GM12878 (cell line): ENCODE results near the gene BAG3. TPM values are rescaled to one million over a fixed set of nuclear protein-coding genes. Genes with fewer than 3 reads are reported as not detected.

Experiments used
- ATF2 ChIP-seq: IDR thresholded peaks from 2 replicates; pipeline ENCODE4 v1.6.1; 2012; ENCODE audit warnings: low read length, inconsistent platforms
- ATF7 ChIP-seq: fragments of 450-650 bp; IDR thresholded peaks from 2 replicates; pipeline ENCODE4 v1.6.1; 2016; ENCODE audit warnings: low read depth, mild to moderate bottlenecking
- EGR1 ChIP-seq, 2 experiments: IDR thresholded peaks; 1 replicate in 1 of 2; 2 replicates in 1 of 2; pipeline ENCODE4 v1.6.1; 2011 to 2012; ENCODE audit warnings: low read depth in 2 of 2, low read length in 2 of 2, borderline replicate concordance in 1 of 2, mild to moderate bottlenecking in 1 of 2, moderate library complexity in 1 of 2
- GABPA ChIP-seq: IDR thresholded peaks from 2 replicates; pipeline ENCODE4 v1.6.1; 2014; ENCODE audit warnings: antibody characterized with exemption, low read depth, mild to moderate bottlenecking, inconsistent platforms
- NBN ChIP-seq: fragments of 450-650 bp; IDR thresholded peaks from 2 replicates; pipeline ENCODE4 v1.6.1; 2016
- NR2C1 ChIP-seq: fragments of 450-650 bp; IDR thresholded peaks from 2 replicates; pipeline ENCODE4 v1.6.1; 2017; ENCODE audit warnings: antibody characterized with exemption, mild to moderate bottlenecking, moderate library complexity
- PAX5 ChIP-seq: IDR thresholded peaks from 2 replicates; pipeline ENCODE4 v1.6.1; 2011; ENCODE audit warnings: low read depth, low read length, borderline replicate concordance
- RUNX3 ChIP-seq: IDR thresholded peaks from 2 replicates; pipeline ENCODE4 v1.6.1; 2012; ENCODE audit warnings: low read length, inconsistent platforms
- SIX5 ChIP-seq: IDR thresholded peaks from 2 replicates; pipeline ENCODE4 v1.6.1; 2011; ENCODE audit warnings: mild to moderate bottlenecking, low read depth, low read length, moderate library complexity; ENCODE audit not compliant: severe bottlenecking
- SMAD1 ChIP-seq: fragments of 450-650 bp; IDR thresholded peaks from 2 replicates; pipeline ENCODE4 v1.6.1; 2018; ENCODE audit warnings: mild to moderate bottlenecking, low read depth; ENCODE audit not compliant: partially characterized antibody
- SMAD5 ChIP-seq: IDR thresholded peaks from 2 replicates; pipeline ENCODE4 v1.6.1; 2016; ENCODE audit warnings: antibody characterized with exemption, low read depth
- USF1 ChIP-seq: IDR thresholded peaks from 2 replicates; pipeline ENCODE4 v1.6.1; 2011; ENCODE audit warnings: borderline replicate concordance, low read depth, mild to moderate bottlenecking, moderate library complexity, mixed read lengths, low read length; ENCODE audit not compliant: insufficient read depth; ENCODE audit errors: extremely low read length
- ZBTB40 ChIP-seq: fragments of 450-650 bp; IDR thresholded peaks from 2 replicates; pipeline ENCODE4 v1.6.1; 2016; ENCODE audit warnings: mild to moderate bottlenecking, moderate library complexity, borderline replicate concordance
- ZNF217 ChIP-seq: fragments of 450-650 bp; IDR thresholded peaks from 2 replicates; pipeline ENCODE4 v1.6.1; 2017; ENCODE audit warnings: antibody characterized with exemption, mild to moderate bottlenecking
- ZNF24 ChIP-seq: fragments of 450-650 bp; IDR thresholded peaks from 2 replicates; pipeline ENCODE4 v1.6.1; 2017; ENCODE audit warnings: antibody characterized with exemption, mild to moderate bottlenecking
- ZNF622 ChIP-seq: fragments of 450-650 bp; IDR thresholded peaks from 2 replicates; pipeline ENCODE4 v1.6.1; 2017; ENCODE audit warnings: mild to moderate bottlenecking, inconsistent platforms
- polyA plus RNA-seq, 11 experiments: library from polyadenylated mRNA; depleted of rRNA in 4 of 11; unstranded in 6 of 11; stranded (reverse) in 5 of 11; fragments of >200 nt; fragmentation: Nextera tagmentation in 4 of 11; fragmentation: Illumina TruSeq in 1 of 11; extraction: Ambion mirVana in 4 of 11; extraction: Trizol in 1 of 11; gene quantifications; 1 replicate in 1 of 11; 2 replicates in 10 of 11; pipeline versions ENCODE4 v1.2.1 to v1.2.3, GENCODE V29; 2011 to 2016; ENCODE audit warnings: inconsistent platforms in 2 of 11, missing spikeins in 2 of 11, low read depth in 1 of 11
- total RNA-seq, 4 experiments: library from RNA; depleted of rRNA in 3 of 4; stranded (reverse); fragments of >200 nt in 3 of 4; fragmentation: Illumina TruSeq in 1 of 4; extraction: Trizol in 1 of 4; gene quantifications; 2 replicates each; pipeline versions ENCODE4 v1.2.1 to v1.2.3, GENCODE V29; 2013 to 2021
- TF ChIP-seq, protein P1 (sequence below): fragments of 150-350 bp; IDR thresholded peaks from 2 replicates; pipeline ENCODE4 v1.6.1; 2016; ENCODE audit warnings: low read depth, low read length
- TF ChIP-seq, protein P2 (sequence below): IDR thresholded peaks from 2 replicates; pipeline ENCODE4 v1.6.1; 2012; ENCODE audit warnings: low read depth, low read length, improper control_type of control experiment

BAG3 gene
- total and polyA plus RNA-seq, 10 of the 15 experiments (the other 5 are each of a cell fraction or from before 2014, with no cell fraction given) = 0.71 to 14.1 (median 4.3) TPM

- TF ChIP-seq ATF2 (peak; percentile 95), ZBTB40 (no peak; the same call in 1 of the 2 replicates), ZNF622 (no peak), SIX5 (no peak), EGR1 (IDR thresholded peaks at IDR 0.05; ENCODE audit: borderline replicate concordance in 1 of 2, low read depth in 2 of 2, low read length in 2 of 2) (no peak), NR2C1 (peak; percentile 90), NBN (peak; percentile 70), ZNF217 (peak; percentile 47; the same call in 1 of the 2 replicates), USF1 (no peak), PAX5 (no peak), RUNX3 (peak; percentile 80), GABPA (peak; percentile 64), ZNF24 (peak; percentile 36; the same call in 1 of the 2 replicates), SMAD1 (peak; percentile 47), SMAD5 (no peak), ATF7 (peak; percentile 93)
- TF ChIP-seq, protein P1, sequence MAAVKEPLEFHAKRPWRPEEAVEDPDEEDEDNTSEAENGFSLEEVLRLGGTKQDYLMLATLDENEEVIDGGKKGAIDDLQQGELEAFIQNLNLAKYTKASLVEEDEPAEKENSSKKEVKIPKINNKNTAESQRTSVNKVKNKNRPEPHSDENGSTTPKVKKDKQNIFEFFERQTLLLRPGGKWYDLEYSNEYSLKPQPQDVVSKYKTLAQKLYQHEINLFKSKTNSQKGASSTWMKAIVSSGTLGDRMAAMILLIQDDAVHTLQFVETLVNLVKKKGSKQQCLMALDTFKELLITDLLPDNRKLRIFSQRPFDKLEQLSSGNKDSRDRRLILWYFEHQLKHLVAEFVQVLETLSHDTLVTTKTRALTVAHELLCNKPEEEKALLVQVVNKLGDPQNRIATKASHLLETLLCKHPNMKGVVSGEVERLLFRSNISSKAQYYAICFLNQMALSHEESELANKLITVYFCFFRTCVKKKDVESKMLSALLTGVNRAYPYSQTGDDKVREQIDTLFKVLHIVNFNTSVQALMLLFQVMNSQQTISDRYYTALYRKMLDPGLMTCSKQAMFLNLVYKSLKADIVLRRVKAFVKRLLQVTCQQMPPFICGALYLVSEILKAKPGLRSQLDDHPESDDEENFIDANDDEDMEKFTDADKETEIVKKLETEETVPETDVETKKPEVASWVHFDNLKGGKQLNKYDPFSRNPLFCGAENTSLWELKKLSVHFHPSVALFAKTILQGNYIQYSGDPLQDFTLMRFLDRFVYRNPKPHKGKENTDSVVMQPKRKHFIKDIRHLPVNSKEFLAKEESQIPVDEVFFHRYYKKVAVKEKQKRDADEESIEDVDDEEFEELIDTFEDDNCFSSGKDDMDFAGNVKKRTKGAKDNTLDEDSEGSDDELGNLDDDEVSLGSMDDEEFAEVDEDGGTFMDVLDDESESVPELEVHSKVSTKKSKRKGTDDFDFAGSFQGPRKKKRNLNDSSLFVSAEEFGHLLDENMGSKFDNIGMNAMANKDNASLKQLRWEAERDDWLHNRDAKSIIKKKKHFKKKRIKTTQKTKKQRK = no peak
- TF ChIP-seq, protein P2, sequence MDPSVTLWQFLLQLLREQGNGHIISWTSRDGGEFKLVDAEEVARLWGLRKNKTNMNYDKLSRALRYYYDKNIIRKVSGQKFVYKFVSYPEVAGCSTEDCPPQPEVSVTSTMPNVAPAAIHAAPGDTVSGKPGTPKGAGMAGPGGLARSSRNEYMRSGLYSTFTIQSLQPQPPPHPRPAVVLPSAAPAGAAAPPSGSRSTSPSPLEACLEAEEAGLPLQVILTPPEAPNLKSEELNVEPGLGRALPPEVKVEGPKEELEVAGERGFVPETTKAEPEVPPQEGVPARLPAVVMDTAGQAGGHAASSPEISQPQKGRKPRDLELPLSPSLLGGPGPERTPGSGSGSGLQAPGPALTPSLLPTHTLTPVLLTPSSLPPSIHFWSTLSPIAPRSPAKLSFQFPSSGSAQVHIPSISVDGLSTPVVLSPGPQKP = no peak
Observed at GRCh38 chr10:119700321-119700954, 49.3 kb downstream of the BAG3 start (continued).
